IMR-90 (cell line): ENCODE measurements around the gene GPR39. TPM values are rescaled to one million over a fixed set of nuclear protein-coding genes. Genes with fewer than 3 reads are reported as not detected.

Source experiments
- ATAC-seq: fragments of 200-7000 bp; cut with Tn5 transposase; 2 replicates; pipeline ENCODE4 v1.9.1; 2020; ENCODE audit warnings: low read depth, mild to moderate bottlenecking, moderate library complexity
- BruUV-seq: library from RNA; stranded (reverse); fragments of 400-500 nt; replicated peaks from 2 replicates; lab custom pipeline; 2021; lab: Mats Ljungman, UMichigan
- CTCF ChIA-PET: fragments of 300-600 bp; formaldehyde crosslinking; extraction: SDS; loops from one replicate; lab custom pipeline; 2021; ENCODE audit warnings: antibody characterized with exemption; lab: Yijun Ruan, JAX
- POLR2A ChIA-PET: fragments of 300-600 bp; sonication (Branson Sonifier 250); formaldehyde crosslinking; loops from one replicate; lab custom pipeline; 2022; ENCODE audit warnings: antibody characterized with exemption; ENCODE audit not compliant: unreplicated experiment; lab: Charles Lee
- DNase-seq: peaks from one replicate; pipeline ENCODE4 v3.0.0; 2013
- H2AFZ ChIP-seq: replicated peaks from 2 replicates; pipeline ENCODE3; 2013; ENCODE audit warnings: low read length, mild to moderate bottlenecking; ENCODE audit not compliant: poor library complexity
- H2AK5ac ChIP-seq: 2 replicates; pipeline ENCODE4 v1.6.1; 2013; ENCODE audit warnings: low read depth, low read length, inconsistent platforms
- H2AK9ac ChIP-seq: replicated peaks from 2 replicates; pipeline ENCODE3; 2013; ENCODE audit warnings: mild to moderate bottlenecking, low read depth, low read length, moderate library complexity; ENCODE audit not compliant: poor library complexity
- H2BK120ac ChIP-seq: 2 replicates; pipeline ENCODE4 v1.6.1; 2013; ENCODE audit warnings: low read depth, low read length, inconsistent platforms
- H2BK15ac ChIP-seq: 3 replicates; pipeline ENCODE4 v1.6.1; 2013; ENCODE audit warnings: low read depth, low read length, inconsistent platforms
- H2BK20ac ChIP-seq: 2 replicates; pipeline ENCODE4 v1.6.1; 2013; ENCODE audit warnings: low read depth, mild to moderate bottlenecking, inconsistent platforms, low read length, moderate library complexity
- H2BK5ac ChIP-seq: 2 replicates; pipeline ENCODE4 v1.6.1; 2013; ENCODE audit warnings: mild to moderate bottlenecking, low read depth, low read length, inconsistent platforms; ENCODE audit not compliant: poor library complexity, severe bottlenecking
- H3K14ac ChIP-seq: replicated peaks from 2 replicates; pipeline ENCODE4 v1.6.1; 2013; ENCODE audit warnings: low read depth, low read length, inconsistent platforms
- H3K18ac ChIP-seq: 2 replicates; pipeline ENCODE4 v1.6.1; 2013; ENCODE audit warnings: low read depth, low read length, control low read depth
- H3K23ac ChIP-seq: 2 replicates; pipeline ENCODE4 v1.6.1; 2013; ENCODE audit warnings: low read depth, low read length, inconsistent platforms
- H3K27ac ChIP-seq: 2 replicates; pipeline ENCODE4 v1.5.1; 2013; ENCODE audit warnings: mild to moderate bottlenecking, control low read depth, low read length; ENCODE audit not compliant: insufficient read depth
- H3K27me3 ChIP-seq: 2 replicates; pipeline ENCODE4 v1.6.1; 2013; ENCODE audit warnings: low read length; ENCODE audit not compliant: control insufficient read depth, insufficient read depth
- H3K36me3 ChIP-seq: 2 replicates; pipeline ENCODE4 v1.6.1; 2013; ENCODE audit warnings: low read length, mixed read lengths; ENCODE audit not compliant: control insufficient read depth, insufficient read depth
- H3K4ac ChIP-seq: 2 replicates; pipeline ENCODE4 v1.6.1; 2013; ENCODE audit warnings: low read depth, low read length, inconsistent platforms
- H3K4me1 ChIP-seq: 2 replicates; pipeline ENCODE4 v1.6.1; 2013; ENCODE audit warnings: low read length, mixed read lengths; ENCODE audit not compliant: control insufficient read depth, insufficient read depth
- H3K4me2 ChIP-seq: 2 replicates; pipeline ENCODE4 v1.6.1; 2013; ENCODE audit warnings: low read depth, mild to moderate bottlenecking, control low read depth, low read length, moderate library complexity
- H3K4me3 ChIP-seq: 2 replicates; pipeline ENCODE4 v1.5.1; 2013; ENCODE audit warnings: low read depth, mild to moderate bottlenecking, control low read depth, low read length, moderate library complexity; ENCODE audit not compliant: insufficient read depth
- H3K56ac ChIP-seq: 2 replicates; pipeline ENCODE4 v1.6.1; 2013; ENCODE audit warnings: low read length, inconsistent platforms; ENCODE audit not compliant: insufficient read depth; ENCODE audit errors: extremely low read depth
- H3K79me1 ChIP-seq, 2 experiments: 2 replicates each; pipeline ENCODE4 v1.6.1; 2013; ENCODE audit warnings: low read length in 2 of 2, inconsistent platforms in 1 of 2, low read depth in 1 of 2
- H3K9ac ChIP-seq: 2 replicates; pipeline ENCODE4 v1.6.1; 2013; ENCODE audit warnings: low read depth, low read length, control low read depth
- H3K9me1 ChIP-seq: 2 replicates; pipeline ENCODE4 v1.6.1; 2013; ENCODE audit warnings: low read length, inconsistent platforms; ENCODE audit not compliant: insufficient read depth
- H3K9me3 ChIP-seq: 2 replicates; pipeline ENCODE4 v1.6.1; 2013; ENCODE audit warnings: low read length; ENCODE audit not compliant: control insufficient read depth, insufficient read depth
- H4K20me1 ChIP-seq: 2 replicates; pipeline ENCODE4 v1.6.1; 2013; ENCODE audit warnings: low read length, inconsistent platforms; ENCODE audit not compliant: insufficient read depth
- H4K5ac ChIP-seq: 2 replicates; pipeline ENCODE4 v1.6.1; 2013; ENCODE audit warnings: mild to moderate bottlenecking, low read depth, low read length, control low read depth
- H4K8ac ChIP-seq, 2 experiments: 2 replicates each; pipeline ENCODE4 v1.6.1; 2013; ENCODE audit warnings: low read depth in 2 of 2, low read length in 2 of 2, control low read depth in 1 of 2, inconsistent platforms in 1 of 2
- H4K91ac ChIP-seq: 2 replicates; pipeline ENCODE4 v1.6.1; 2013; ENCODE audit warnings: low read depth, low read length, inconsistent platforms; ENCODE audit not compliant: insufficient read depth
- BHLHE40 ChIP-seq: fragments of 150-350 bp; IDR thresholded peaks from 2 replicates; pipeline ENCODE4 v1.6.1; 2016; ENCODE audit warnings: mild to moderate bottlenecking, low read depth, low read length
- CEBPB ChIP-seq: IDR thresholded peaks from 2 replicates; pipeline ENCODE4 v1.6.1; 2012; ENCODE audit warnings: low read depth, low read length, improper control_type of control experiment
- CHD1 ChIP-seq: IDR thresholded peaks from 2 replicates; pipeline ENCODE4 v1.6.1; 2012; ENCODE audit warnings: low read depth, low read length, improper control_type of control experiment
- CTCF ChIP-seq: conservative IDR thresholded peaks from 2 replicates; pipeline ENCODE4 v1.5.1; 2012; ENCODE audit warnings: mild to moderate bottlenecking, low read depth, low read length, improper control_type of control experiment
- ELK1 ChIP-seq: fragments of 150-350 bp; IDR thresholded peaks from 2 replicates; pipeline ENCODE4 v1.6.1; 2016; ENCODE audit warnings: low read depth, mild to moderate bottlenecking, low read length, moderate library complexity, borderline replicate concordance
- FOS ChIP-seq: fragments of 150-350 bp; IDR thresholded peaks from 2 replicates; pipeline ENCODE4 v1.6.1; 2016; ENCODE audit warnings: low read depth, low read length
- MAFK ChIP-seq: IDR thresholded peaks from 2 replicates; pipeline ENCODE4 v1.6.1; 2012; ENCODE audit warnings: low read depth, low read length, improper control_type of control experiment
- MAZ ChIP-seq: IDR thresholded peaks from 2 replicates; pipeline ENCODE4 v1.6.1; 2012; ENCODE audit warnings: low read depth, mild to moderate bottlenecking, low read length, improper control_type of control experiment, moderate library complexity, borderline replicate concordance
- NFE2L2 ChIP-seq: fragments of 150-350 bp; IDR thresholded peaks from 2 replicates; pipeline ENCODE4 v1.6.1; 2016; ENCODE audit warnings: low read depth, mild to moderate bottlenecking, low read length
- POLR2A ChIP-seq: IDR thresholded peaks from 2 replicates; pipeline ENCODE4 v1.6.1; 2012; ENCODE audit warnings: mild to moderate bottlenecking, low read depth, low read length
- RAD21 ChIP-seq: IDR thresholded peaks from 2 replicates; pipeline ENCODE4 v1.6.1; 2012; ENCODE audit warnings: low read length, improper control_type of control experiment
- RCOR1 ChIP-seq: IDR thresholded peaks from 2 replicates; pipeline ENCODE4 v1.6.1; 2012; ENCODE audit warnings: mild to moderate bottlenecking, low read length, improper control_type of control experiment; ENCODE audit not compliant: insufficient replicate concordance
- RFX5 ChIP-seq: IDR thresholded peaks from 2 replicates; pipeline ENCODE4 v1.8.0; 2012; ENCODE audit warnings: low read depth, mild to moderate bottlenecking, low read length, moderate library complexity
- SMC3 ChIP-seq: fragments of 150-350 bp; IDR thresholded peaks from 2 replicates; pipeline ENCODE4 v1.6.1; 2016; ENCODE audit warnings: low read depth, mild to moderate bottlenecking, antibody characterized with exemption, low read length, moderate library complexity
- WGBS, 2 experiments: methylation state at CpG; one replicate each; pipeline versions ENCODE4 v1.1.5 to v1.1.7; 2013; ENCODE audit warnings: missing lambda C conversion rate in 2 of 2; ENCODE audit not compliant: insufficient read length in 1 of 2; ENCODE audit errors: extremely low coverage in 2 of 2; 5-methylcytosine and 5-hydroxymethylcytosine counted together
- dilution Hi-C: fragments of 300-500 bp; cut with HindIII; formaldehyde crosslinking; loops from one replicate; pipeline ENCODE4 v1.14.3; 2018; ENCODE audit warnings: low sequenced_read_pairs; ENCODE audit not compliant: unreplicated experiment
- in situ Hi-C: fragments of 300-500 bp; cut with MboI; formaldehyde crosslinking; loops from 3 replicates; pipeline ENCODE4 v1.14.3; 2019; ENCODE audit warnings: low sequenced_read_pairs, inconsistent platforms, mixed read lengths
- intact Hi-C: fragments of 100-400 bp; cut with micrococcal nuclease; formaldehyde crosslinking; loops from 2 replicates; pipeline ENCODE4 v1.10.0; 2022
- polyA plus RNA-seq, 3 experiments: library from polyadenylated mRNA; depleted of rRNA; stranded (reverse); fragments of >200 nt; gene quantifications; 2 replicates each; pipeline ENCODE4 v1.2.3, GENCODE V29; 2012; ENCODE audit warnings: low replicate concordance in 1 of 3
- total RNA-seq: library from RNA; depleted of rRNA; stranded (reverse); fragments of >200 nt; gene quantifications from 2 replicates; pipeline ENCODE4 v1.2.3, GENCODE V29; 2012
- TF ChIP-seq, protein P1 (sequence below): fragments of 150-350 bp; IDR thresholded peaks from 2 replicates; pipeline ENCODE4 v1.6.1; 2017; ENCODE audit warnings: mild to moderate bottlenecking, antibody characterized with exemption, low read length, low read depth

The GPR39 gene
- total and polyA plus RNA-seq, 2 of the 4 experiments (the other 2 are of a cell fraction): 4.4 to 9.0 TPM

DNA sequence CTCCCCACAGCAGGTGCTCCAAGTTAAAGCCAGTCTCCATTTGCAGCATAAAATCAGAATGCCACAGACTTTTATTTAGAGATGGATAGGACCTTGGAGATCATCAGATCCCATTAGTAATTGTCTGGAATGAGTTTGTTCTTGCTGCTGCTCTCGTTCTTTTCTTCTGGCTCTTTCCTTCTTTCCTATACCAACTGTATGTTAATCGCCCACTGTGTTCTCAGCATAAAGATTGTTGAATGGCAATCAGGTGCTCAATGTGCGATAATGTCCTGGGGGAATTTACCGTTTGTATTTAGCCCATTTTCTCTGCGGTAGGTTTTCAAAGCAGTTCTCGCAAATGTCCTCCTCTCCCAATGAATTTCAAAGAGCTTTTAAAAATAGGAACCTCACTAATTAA, 3.3 kb downstream of the GPR39 start:
- Histone ChIP-seq H3K79me1 (peaks cover 0 to 6% of the 10 kb centered on the region in 2 experiments; a peak in 3 of 4 replicates), H2BK120ac (no peak overlapping the region), H3K9me1 (peaks cover 13% of the 10 kb centered on the region), H3K23ac (no peak overlapping the region), H2AK9ac (no peak overlapping the region), H3K27ac (no peak overlapping the region), H3K18ac (no peak overlapping the region), H3K27me3 (no peaks in the 10 kb centered on the region), H2BK5ac (no peak overlapping the region), H3K56ac (no peak overlapping the region), H3K4ac (no peak overlapping the region), H3K14ac (no peak overlapping the region), H3K36me3 (no peaks in the 10 kb centered on the region), H4K5ac (no peak overlapping the region), H2BK20ac (no peak overlapping the region), H3K4me1 (peaks cover 14% of the 10 kb centered on the region), H2AFZ (no peak overlapping the region), H4K20me1 (no peaks in the 10 kb centered on the region), H4K91ac (no peak overlapping the region), H3K4me3 (no peak overlapping the region), H4K8ac (no peak overlapping the region), H3K9me3 (no peaks in the 10 kb centered on the region), H3K9ac (no peak overlapping the region), H2BK15ac (no peak overlapping the region), H2AK5ac (no peak overlapping the region), H3K4me2 (no peak overlapping the region)
- CTCF ChIA-PET: no interaction called here
- TF ChIP-seq MAZ (no peak), SMC3 (no peak), RAD21 (no peak), RFX5 (no peak), RCOR1 (no peak), ELK1 (no peak), CTCF (no peak), CEBPB (no peak), NFE2L2 (no peak), CHD1 (no peak), POLR2A (no peak), BHLHE40 (no peak), FOS (no peak), MAFK (no peak)
- TF ChIP-seq, protein P1, sequence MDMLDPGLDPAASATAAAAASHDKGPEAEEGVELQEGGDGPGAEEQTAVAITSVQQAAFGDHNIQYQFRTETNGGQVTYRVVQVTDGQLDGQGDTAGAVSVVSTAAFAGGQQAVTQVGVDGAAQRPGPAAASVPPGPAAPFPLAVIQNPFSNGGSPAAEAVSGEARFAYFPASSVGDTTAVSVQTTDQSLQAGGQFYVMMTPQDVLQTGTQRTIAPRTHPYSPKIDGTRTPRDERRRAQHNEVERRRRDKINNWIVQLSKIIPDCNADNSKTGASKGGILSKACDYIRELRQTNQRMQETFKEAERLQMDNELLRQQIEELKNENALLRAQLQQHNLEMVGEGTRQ: no peak
- no CpG with 5 or more reads among the region's 6 CpGs for WGBS, 2 experiments
- ATAC-seq (no peak), DNase-seq (no peak)
- in situ Hi-C loops: no loop called here
- dilution Hi-C loops: no loop called here
- POLR2A ChIA-PET: no interaction called here
- no TSS peak for BruUV-seq
- intact Hi-C loops: loop anchor here (5.0 kb wide), 1 partner anchor 63 kb away; no protein-coding TSS in a partner anchor
